Measurements from ENCODE around the gene SHPK.
A peak's percentile ranks its signal among the peaks of the same experiment; 100 is the strongest.

SHPK gene

DNA sequence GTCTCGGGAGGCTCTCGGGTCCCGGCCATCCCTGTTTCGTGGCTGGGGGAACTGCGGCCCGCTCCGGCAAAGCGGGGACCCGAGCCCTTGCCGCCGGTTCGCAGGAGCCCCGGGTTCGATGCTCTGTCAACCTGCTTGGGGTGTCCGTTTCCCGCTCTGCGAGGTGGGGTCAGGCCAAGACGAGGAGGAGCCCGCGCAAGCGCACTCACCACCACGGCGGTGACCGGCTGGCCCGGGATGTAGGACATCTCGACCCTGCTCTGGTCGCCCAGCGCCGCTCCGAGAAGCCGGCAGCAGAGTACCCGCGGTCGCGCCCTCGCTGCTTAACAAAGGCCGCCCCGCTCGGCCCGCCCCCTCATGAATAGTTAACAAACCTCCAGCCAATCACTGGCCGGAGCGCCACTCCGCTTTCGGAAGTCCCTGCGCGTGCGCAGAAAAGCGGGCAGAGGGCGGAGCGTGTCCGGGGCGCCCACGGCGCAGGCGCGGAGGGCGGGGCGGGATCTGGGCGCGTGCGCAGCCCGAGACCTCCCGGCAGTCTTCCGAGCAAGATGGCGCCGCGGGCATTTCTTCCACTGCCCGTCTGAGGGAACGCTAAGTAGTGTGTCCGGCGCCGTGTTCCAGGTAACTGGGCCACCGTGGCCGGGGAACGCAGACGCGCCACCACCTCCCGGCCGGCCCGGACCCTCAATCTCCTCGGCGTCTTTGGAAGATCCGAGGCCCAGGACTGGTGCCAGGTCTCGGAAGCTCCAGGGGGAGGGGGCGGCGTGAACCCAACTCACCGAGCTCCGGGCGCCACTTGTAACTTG is 32.4 kb upstream of the SHPK start, which contains the start of the genes EMC6 and TAX1BP3:
EMC6 (plus strand) TSS at position 534 of the 806 bp plus-strand sequence. CDS start 335 bp downstream, outside the sequence.
TAX1BP3 (minus strand) TSS at position 300 of the 806 bp plus-strand sequence; CDS start at position 248, 52 bp downstream.
- TF ChIP-seq, protein P1, sequence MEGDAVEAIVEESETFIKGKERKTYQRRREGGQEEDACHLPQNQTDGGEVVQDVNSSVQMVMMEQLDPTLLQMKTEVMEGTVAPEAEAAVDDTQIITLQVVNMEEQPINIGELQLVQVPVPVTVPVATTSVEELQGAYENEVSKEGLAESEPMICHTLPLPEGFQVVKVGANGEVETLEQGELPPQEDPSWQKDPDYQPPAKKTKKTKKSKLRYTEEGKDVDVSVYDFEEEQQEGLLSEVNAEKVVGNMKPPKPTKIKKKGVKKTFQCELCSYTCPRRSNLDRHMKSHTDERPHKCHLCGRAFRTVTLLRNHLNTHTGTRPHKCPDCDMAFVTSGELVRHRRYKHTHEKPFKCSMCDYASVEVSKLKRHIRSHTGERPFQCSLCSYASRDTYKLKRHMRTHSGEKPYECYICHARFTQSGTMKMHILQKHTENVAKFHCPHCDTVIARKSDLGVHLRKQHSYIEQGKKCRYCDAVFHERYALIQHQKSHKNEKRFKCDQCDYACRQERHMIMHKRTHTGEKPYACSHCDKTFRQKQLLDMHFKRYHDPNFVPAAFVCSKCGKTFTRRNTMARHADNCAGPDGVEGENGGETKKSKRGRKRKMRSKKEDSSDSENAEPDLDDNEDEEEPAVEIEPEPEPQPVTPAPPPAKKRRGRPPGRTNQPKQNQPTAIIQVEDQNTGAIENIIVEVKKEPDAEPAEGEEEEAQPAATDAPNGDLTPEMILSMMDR (IDR thresholded peaks at IDR 0.05): no peak
- TF ChIP-seq ZFX (IDR thresholded peaks at IDR 0.05; ENCODE audit: borderline replicate concordance): no peak
- H3K27ac ChIP-seq: peak within 1 kb of the TSS; percentile 96

DNA sequence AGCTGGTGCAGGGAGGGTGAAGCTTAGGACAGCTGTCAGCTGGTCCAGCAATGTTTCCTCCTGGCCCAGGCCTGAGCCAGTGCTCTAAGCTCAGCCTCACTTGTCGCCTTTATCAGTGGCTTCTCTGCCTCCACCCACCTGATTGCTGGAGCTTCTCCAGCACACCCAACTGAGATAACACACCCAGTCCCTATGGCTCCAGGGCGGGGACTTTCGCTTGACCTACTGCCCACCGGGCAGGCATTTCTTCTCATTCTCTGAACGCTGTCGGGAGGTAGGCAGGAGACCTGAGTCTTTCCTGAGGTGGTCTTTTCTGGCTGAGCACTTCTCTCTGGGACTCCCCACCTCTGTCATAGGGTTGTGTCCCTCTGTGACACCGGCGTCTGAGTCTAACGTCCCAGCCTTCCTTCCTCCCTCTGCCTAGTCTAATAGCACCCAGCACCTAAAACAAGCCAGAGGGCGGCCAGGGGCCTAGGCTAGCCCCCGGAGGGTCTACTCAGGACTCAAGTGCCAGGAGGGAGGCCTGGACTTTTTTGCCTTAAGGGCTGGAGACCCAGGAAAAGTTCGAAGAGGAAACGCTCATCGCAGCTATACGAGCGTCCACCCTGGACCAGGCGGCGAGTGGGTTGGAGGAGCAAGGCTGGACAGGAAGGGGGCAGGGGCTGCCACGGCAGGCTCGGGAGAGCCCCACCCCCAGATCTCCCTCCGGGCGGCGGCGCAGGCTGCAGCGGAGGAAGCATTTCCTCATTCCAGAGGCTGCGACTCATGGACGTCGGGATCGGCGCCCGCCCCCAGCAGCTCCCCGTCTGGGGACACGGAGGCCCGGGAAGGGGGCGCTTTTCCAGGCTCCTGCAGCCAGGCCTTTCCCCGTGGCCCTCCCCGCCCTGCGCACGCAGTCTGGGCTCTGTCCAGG is 31.6 kb upstream of the SHPK start:
- TF ChIP-seq, protein P1 (IDR thresholded peaks at IDR 0.05): 0 out of 2 replicates have a peak, but pooled peaks have one; percentile 7
- TF ChIP-seq ZFX (IDR thresholded peaks at IDR 0.05; ENCODE audit: borderline replicate concordance): no peak
- H3K27ac ChIP-seq: peak overlapping the region; percentile 96

DNA sequence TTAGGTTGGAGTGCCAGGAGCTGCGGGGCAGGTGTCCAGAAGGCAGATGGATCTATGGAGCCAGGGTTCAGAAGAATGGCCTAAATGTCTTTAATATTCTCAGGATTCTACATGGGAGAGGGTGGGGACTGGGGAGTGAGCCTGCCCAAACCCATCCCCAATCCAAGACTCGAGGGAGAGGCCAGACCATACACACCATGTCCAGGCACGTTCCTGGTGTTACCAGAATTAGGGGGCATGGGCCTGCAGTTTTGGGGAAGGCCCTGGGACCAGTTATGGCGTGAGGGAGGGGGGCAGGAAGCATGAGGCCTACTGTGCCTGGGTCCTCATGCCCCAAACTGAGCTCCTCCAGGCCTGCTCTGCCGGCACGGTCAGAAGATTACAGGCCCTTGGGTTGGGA is 30.5 kb upstream of the SHPK start:
- H3K27ac ChIP-seq: peak overlapping the region; percentile 96
- no peak for TF ChIP-seq ZFX (IDR thresholded peaks at IDR 0.05; ENCODE audit: borderline replicate concordance)
- TF ChIP-seq, protein P1 (IDR thresholded peaks at IDR 0.05): no peak

DNA sequence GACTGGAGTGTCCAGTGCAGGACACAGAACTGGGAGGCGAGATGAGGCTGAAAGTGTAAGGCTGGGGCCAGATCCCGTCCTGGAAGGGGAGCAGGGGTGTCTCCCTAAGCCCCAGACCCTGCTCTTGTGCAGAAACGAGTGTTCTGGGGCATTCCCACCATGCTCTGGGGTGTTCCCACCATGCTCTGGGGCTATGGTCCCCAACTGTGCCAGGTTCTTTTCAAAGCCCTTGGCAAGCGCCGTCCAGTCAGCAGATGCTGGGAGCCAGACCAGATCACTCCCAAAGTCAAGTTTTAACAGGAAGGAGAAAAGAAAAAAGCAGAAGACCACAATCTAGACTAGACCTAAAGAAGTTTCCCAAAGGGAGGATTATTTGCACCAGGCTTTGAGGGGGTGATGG is 29.8 kb upstream of the SHPK start:
- TF ChIP-seq, protein P1 (IDR thresholded peaks at IDR 0.05): no peak
- TF ChIP-seq ZFX (IDR thresholded peaks at IDR 0.05; ENCODE audit: borderline replicate concordance): no peak
- H3K27ac ChIP-seq: peak overlapping the region; percentile 96

DNA sequence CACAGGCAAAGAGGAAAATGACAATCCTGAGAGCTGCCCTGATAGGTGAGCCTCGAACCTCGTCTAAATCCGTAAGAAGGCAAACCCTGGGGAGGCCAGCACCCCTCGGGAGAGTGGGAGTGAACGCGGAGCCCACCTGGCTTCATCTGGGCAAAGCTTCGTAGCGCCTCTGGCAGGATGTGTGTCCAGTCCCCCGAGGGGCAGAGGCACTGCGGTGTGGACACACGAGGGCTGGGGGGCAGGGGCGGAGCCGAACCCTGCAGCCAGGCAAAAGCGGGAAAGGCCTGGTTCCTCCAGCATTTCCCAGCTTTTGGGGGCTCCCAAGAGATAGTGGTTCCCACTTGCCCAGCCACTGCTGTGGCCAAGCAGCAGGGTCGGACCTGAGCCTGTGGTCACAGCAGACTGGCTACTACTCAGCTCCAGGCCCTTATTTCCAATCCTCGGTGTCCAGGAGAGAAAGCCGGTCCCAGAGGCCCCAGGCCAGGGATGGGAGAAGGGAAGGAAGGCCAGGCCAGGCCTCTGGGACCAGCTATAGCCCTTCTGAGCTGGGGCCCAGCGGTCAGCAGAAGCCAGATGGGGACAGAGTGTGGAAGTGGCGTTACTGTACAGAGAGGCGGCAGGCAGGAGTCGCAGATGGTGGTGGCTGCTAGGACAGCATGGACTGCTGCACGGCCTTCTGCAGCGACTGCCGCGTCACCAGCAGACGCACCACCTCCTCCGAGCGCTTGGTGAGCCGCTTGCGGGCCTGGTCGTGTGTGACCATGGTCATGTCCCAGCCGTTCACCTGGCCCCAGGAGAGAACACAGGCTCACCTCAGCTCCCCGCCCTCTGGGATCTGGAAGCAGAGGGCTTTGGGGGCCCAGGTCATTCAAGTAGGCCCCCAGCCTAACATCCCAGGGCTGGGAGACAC is 27.3 kb upstream of the SHPK start:
- H3K27ac ChIP-seq: no peak overlapping the region
- TF ChIP-seq, protein P1 (IDR thresholded peaks at IDR 0.05): no peak
- TF ChIP-seq ZFX (IDR thresholded peaks at IDR 0.05; ENCODE audit: borderline replicate concordance): no peak

DNA sequence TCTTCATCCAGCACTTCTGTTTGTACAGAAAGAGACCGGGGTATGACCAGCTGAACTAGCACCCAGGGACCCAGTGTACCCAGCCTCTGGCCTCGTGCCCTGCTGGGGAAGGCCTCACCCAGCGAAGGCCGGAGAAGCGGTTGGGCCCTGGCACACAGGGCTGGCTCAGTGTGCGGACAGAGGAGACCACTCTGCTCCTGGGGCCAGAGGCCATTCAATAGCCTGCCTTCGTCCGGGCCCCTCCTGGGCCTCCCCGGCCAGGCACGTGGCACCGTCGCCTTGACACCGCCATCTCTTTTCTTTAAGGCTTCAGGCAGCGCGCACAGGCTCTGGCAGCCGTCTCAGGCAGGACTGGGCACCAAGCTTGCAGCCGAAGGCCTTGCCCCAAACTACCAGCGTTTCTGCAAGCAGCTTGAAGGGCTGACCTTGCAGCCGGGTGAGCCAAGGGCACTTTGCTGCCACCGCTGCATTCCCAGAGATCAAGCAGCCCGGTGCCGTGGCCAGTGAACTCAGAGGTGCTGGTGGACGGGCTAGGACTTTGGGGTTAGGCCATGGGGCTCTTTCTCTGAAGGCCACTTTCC is 24.4 kb upstream of the SHPK start:
- TF ChIP-seq ZFX (IDR thresholded peaks at IDR 0.05; ENCODE audit: borderline replicate concordance): no peak
- TF ChIP-seq, protein P1 (IDR thresholded peaks at IDR 0.05): no peak
- H3K27ac ChIP-seq: peak overlapping the region; percentile 20; the same call in 1 of the 2 replicates
